ENCODE results near the gene HIPK2.

HIPK2 gene

GRCh38 chr7:139523968-139524815 is 253.6 kb downstream of the HIPK2 start:
- FAIRE-seq, result no peak

DNA sequence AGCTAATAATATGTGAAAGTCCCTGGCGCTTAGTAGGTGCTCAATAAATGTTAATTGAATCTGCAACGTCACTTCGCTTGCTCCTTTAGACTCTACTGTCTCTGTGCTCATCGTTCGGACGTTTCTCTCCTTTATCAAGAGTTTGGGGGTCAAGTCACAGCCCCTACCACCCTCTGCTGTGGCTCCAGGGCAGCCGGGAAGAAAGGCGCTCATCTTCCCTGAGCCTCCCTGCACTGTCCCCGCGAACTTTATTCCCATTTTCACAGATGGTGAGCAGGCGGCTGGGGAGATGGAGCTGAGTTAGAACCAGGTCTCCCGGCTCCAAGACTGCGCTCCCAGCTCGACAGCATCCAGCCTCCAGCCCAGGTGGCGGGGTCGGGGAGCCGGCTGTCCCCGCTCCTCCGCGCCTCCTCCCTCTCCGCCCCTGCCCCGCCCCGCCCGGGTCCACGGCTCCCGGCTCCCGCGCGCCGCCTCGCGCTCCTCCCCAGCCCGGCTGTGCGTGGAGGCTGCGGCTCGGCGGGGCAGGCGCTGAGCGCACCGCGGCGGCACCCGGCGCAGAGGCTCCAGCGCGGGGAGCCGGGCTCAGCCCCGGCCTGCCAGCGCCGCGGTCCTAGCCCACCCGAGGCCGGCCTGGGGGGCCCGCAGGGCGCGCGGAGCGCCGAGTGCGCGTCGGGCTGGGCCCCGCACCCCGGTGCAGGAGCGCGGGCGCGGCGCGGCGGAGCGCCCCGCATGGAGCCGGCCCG is 254.4 kb downstream of the HIPK2 start, which contains the start of gene CLEC2L:
CLEC2L (plus strand) TSS at position 487 of the 743 bp plus-strand sequence; CDS start at position 730, 243 bp downstream.
- no peak for FAIRE-seq

DNA sequence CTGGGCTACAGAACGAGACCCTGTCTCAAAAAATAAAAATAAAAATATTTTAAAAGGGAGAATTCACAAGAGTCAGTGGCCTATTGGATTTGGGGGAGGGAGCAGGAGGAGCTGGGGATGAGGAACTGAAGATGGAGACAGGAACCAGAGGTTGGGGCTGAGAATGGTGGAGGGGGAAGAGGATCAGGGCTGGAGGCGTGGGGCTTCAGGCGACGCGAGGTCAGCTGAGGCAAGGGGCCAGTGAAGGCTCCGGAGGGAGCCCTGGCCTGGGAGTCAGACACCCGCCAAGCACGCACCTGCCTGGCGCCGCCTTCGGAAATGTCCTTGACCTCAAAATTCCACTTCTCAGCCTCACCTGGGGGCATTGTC is 255.0 kb downstream of the HIPK2 start:
- no peak for FAIRE-seq

GRCh38 chr7:139521439-139521838 is 256.4 kb downstream of the HIPK2 start:
- no peak for FAIRE-seq

DNA sequence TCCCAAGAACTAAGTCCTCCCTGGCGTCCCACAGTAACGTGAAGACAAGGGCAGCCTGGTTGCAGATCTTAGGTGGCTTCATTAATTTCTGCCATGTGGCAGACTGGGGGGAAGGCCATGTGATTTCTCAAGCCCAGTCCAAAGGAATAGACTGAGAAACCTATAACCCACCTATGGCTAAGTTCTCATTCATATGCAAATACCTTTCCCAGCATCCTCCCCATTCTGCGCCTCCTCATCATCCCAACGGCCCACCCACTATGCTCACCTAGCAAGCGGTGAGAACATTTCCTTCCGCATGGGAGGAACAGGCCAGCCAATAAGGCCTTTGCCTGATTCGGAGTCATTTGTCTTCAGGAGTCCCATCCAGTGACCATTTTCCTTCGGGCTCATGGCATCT is 262.5 kb downstream of the HIPK2 start:
- FAIRE-seq, result no peak

Measured in colon (tissue), 2 donors.